GM04503 (cell line): ENCODE results near the gene CBLB.
"Not testable (repeated sequence)": the region's sequence is repeated elsewhere in the genome, so short reads cannot be mapped to it uniquely, and the experiment has no call there.

Experiments
- DNase-seq: peaks from one replicate; pipeline ENCODE4 v3.0.0-alpha.2; 2012; ENCODE audit warnings: low read depth

Gene CBLB

GRCh38 chr3:105785803-105786202, 83.0 kb downstream of the CBLB start:
- DNase-seq: no peak

GRCh38 chr3:105783631-105784030, 85.2 kb downstream of the CBLB start:
- no peak for DNase-seq

GRCh38 chr3:105781871-105782270, 86.9 kb downstream of the CBLB start:
- DNase-seq: peak; percentile 20

GRCh38 chr3:105780107-105780506, 88.7 kb downstream of the CBLB start:
- DNase-seq: peak; percentile 21

GRCh38 chr3:105775368-105775767, 93.4 kb downstream of the CBLB start:
- DNase-seq: no peak

DNA sequence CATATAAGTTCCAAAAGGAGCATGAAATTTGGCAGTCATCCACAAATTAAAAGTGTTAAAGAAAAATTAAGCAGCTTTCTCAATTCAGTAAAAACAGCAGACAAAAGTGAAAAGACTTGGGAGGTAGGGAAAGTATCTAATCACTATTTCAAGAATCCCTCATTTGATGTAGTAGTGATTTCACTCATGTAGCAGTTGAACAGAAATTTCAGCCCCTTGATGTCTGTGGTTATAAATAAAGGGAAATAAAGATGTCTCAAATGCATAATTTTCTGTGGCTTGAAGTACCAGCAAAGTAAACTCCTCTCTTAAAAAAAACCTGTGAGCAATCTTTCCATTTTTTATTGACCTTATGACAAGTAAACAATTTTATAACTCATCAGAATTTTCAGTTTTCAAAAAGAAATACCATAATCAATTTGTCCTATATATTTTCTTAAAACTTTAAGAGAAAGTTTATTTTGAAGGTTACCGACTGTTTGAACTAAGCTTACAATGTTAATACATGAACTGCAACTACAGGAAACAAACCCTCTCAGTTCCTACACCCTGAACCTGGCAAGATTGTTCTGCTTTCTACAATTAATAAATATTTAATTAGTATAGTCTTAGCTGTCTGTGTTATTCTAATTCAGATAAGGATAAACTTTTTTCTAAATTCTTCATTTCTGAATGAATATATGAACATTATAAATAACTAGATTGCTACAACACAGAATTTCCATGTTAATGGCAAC, 94.2 kb downstream of the CBLB start:
- DNase-seq: no peak

- DNase-seq: no peak
Observed at GRCh38 chr3:105773291-105773690, 95.5 kb downstream of the CBLB start.

DNA sequence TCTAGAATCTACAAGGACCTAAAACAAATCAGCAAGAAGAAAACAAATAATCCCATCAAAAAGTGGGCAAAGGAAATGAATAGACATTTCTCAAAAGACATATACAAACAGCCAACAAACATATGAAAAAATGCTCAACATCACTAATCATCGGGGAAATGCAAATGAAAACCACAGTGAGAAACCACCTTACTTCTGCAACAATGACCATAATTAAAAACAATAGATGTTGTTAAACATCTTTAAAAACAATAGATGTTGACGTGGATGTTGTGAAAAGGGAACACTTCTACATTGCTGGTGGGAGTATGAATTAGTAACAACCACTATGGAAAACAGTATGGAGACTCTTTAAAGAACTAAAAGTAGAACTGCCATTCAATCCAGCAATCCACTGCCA, 96.2 kb downstream of the CBLB start:
- no peak for DNase-seq

GRCh38 chr3:105771392-105771791, 97.4 kb downstream of the CBLB start:
- no peak for DNase-seq

- no peak for DNase-seq
Observed at GRCh38 chr3:105770410-105770809, 98.4 kb downstream of the CBLB start.

- DNase-seq: no peak
Observed at GRCh38 chr3:105767776-105768175, 101.0 kb downstream of the CBLB start.

- no peak for DNase-seq
Observed at GRCh38 chr3:105767216-105767615, 101.6 kb downstream of the CBLB start.

DNA sequence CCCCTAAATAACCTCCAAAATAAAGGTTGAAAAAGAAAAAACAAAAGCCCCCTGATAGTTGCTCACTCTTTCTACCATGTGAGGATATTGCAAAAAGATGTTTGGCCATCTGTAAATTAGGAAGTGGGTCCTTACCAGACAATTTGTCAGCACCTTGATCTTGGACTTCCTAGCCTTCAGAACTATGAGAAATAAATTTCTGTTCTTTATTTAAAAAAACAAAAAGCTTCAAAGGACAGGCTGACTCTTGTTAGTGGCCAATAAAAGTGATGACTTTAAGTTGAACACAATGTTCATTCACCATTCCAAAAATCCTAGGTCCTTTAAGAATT, 103.5 kb downstream of the CBLB start:
- no peak for DNase-seq

GRCh38 chr3:105764378-105765307, 104.2 kb downstream of the CBLB start:
- no peak for DNase-seq

DNA sequence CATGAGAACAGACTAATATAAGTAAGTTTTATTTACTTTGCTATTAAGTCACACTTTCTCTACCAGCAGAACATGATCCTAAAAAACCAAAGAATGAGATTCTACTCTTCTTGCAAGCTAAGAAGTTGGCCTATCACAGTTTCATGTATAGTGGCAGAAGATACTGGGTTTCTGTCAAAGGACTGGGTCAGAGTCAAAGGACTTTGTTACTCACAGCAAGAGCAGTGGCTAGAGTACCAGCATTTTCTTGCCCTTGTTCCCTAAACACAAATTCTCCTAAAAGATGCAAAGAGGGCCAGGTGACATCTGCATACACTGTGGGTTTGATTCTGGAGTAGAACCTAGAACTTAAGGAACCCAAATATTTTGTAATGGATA, 105.2 kb downstream of the CBLB start:
- DNase-seq: no peak

DNA sequence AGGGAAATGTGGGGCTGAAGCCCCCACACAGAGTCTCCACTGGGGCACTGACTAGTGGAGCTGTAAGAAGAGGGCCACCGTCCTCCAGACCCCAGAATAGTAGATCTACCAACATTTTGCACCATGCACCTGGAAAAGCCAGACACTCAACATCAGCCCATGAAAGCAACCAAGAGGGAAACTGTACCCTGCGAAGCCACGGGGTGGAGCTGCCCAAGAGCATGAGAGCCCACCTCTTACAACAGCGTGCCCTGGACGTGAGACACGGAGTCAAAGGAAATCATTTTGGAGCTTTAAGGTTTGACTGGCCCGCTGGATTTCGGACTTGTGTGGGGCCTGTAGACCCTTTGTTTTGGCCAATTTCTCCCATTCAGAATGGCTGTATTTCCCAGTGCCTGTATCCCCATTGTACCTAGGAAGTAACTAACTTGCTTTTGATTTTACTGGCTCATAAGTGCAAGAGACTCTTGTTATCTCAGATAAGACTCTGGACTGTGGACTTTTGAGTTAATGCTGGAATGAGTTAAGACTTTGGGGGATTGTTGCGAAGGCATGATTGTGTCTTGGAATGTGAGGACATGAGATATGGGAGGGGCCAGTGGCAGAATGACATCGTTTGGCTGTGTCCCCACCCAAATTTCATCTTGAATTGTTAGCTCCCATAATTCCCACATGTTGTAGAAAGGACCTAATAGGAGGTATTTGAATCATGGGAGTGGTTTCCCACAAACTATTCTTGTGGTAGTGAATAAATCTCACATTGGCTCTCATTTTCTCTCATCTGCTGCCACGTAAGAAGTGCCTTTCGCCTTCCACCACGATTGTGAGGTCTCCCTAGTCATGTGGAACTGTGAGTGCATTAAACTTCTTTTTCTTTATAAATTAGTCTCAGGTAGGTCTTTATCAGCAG, 105.8 kb downstream of the CBLB start:
- DNase-seq: no peak

GRCh38 chr3:105762214-105762613, 106.6 kb downstream of the CBLB start:
- DNase-seq: not testable (repeated sequence)

GRCh38 chr3:105759442-105760078, 109.3 kb downstream of the CBLB start:
- DNase-seq: no peak

DNA sequence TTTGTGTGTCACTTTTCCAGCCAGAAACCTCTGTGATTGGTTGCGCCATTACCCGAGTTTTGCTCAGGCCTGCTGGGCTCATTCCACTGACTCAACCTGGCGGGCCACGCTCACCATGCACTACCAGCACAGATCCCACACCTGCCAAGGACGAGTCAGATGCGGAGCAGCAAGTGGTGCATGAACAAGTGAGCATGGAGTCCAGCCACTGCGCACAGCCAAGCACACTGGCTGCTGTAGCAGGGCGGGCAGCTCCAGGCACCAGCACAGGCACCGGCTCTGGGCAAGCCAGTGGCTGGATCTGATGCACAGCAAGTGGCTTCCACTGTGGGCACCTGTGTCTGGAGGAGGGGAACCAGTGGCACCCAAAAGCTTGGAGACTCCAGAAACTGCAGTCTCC, 110.4 kb downstream of the CBLB start:
- DNase-seq: no peak

DNA sequence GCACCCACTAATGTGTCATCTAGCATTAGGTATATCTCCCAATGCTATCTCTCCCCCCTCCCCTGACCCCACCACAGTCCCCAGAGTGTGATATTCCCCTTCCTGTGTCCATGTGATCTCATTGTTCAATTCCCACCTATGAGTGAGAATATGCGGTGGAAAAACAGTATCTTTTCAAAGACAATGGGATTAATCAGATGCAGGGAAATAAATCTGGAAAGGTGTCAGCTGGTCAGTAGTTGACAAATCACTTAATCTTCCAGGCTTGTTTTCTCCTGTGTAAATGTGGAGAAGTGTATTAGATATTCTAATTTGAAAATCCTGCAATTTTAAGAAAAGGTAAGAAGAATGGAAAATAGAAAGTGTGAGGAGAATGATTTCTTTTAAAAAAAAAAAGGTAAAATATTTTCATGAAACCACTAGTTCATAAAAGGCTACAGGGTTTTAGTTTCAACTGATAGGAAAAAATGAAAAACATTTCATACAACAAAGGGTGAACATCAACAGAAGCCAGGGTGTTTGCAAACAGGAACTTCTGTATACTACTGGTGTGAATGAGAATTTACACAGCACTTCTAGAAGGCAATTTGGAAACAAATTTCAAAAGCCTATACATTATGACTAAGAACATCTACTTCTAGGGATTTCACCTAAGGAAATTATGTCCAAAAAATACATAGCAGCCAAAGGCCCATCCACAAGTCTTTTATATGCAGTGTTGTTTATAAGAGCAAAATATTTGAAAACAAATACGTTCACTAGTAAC, 113.5 kb downstream of the CBLB start:
- no peak for DNase-seq

DNA sequence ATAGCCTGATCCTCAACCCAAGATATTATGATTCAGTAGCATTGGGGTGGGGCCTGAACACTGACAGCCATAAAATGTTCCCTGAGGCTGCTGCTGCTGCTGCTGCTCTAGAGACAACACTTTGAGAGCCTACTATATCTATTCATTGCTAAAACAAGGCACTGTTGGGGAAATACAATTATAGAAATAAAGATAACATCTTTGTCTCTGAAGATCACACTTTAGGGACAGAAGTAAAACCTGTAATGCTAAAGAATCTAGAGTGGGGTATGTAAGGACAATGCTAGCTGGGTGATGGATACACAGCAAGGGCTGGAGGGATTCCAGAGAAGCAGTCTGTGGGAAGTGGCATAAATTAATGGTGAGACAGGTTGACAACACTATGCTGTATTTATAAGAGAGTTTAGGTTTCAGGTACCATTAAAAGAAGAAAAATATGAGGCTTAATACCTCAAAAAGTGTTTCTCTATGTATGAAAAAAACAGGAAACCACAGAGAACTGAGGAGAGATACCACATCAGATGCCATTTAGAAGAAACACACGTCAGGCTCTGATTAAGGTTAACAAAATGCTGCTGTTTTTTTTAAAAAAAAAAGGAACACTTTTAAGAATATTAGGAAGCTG, 115.9 kb downstream of the CBLB start:
- DNase-seq: no peak
